Ecto neural progenitor cell (in vitro differentiated cells): Measurements from ENCODE around the gene LRRC26.

Source experiments
- DNase-seq: peaks from one replicate; pipeline ENCODE4 v3.0.0-alpha.2; 2018; ENCODE audit warnings: low spot score

LRRC26 gene

DNA sequence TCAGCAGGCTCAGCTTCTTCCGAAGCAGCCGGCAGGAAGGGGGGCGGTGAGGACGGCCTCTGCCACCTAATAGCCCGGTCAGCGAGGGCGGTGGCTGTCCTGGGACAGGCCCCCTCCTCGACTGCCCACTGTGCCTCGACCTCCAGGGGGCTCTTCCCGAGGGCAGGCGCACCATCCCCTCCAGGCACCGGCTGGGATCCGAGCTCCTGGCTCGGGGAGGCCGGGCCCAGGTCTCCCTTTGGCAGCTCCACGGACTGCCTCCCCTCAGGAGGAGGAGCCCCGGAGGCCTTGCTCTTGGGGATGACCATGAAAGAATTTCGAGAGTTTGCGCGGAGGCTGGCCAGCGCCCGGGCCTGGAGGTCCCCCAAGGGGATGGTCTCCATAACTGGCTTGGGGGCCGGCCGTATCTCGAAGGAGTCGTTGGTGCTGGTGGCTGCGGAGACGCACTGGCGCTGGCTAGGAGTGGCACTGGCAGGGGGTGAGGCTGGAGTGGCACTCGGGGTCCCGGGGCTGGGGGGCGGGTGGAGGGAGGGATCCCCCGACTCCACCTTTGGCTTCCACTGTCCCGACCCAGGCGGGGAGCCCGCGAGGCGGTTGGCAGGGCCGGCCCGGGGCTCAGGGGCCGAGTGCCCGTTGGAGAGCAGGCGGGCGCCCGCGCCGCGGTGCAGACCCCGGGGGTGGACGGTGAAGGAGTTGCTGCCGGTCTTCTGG, 29.7 kb upstream of the LRRC26 start:
- no peak for DNase-seq

GRCh38 chr9:137198902-137199283, 29.0 kb upstream of the LRRC26 start:
- DNase-seq: no peak

GRCh38 chr9:137198051-137198901, 28.4 kb upstream of the LRRC26 start:
- no peak for DNase-seq

- DNase-seq: no peak
These were observed 25.8 kb upstream of the LRRC26 start for GRCh38 chr9:137195525-137196220.

- no peak for DNase-seq
These were observed 25.1 kb upstream of the LRRC26 start for GRCh38 chr9:137194909-137195308.

DNA sequence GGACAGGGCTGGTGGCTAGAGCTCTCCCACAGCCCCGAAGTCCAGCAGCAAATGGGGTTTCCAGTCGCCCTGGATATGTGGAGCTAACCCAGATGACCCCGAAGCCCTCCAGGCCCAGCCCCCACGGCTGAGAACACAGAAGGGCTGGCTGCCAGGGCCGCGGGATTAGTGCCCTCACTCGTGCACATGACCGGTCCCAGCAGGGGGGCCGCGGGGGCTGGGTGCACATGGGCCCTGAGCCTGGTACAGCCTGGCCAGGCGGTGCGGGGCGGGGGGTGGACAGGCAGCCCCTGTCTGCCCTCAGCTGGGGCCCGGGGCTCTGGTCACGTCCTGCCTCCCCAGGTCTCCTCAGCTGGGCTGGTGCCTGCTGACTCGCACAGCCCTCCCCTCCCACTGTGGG, 24.5 kb upstream of the LRRC26 start:
- DNase-seq: no peak

- no peak for DNase-seq
These were observed 23.9 kb upstream of the LRRC26 start for GRCh38 chr9:137193771-137194170.

GRCh38 chr9:137192859-137193258, 23.0 kb upstream of the LRRC26 start:
- no peak for DNase-seq

DNA sequence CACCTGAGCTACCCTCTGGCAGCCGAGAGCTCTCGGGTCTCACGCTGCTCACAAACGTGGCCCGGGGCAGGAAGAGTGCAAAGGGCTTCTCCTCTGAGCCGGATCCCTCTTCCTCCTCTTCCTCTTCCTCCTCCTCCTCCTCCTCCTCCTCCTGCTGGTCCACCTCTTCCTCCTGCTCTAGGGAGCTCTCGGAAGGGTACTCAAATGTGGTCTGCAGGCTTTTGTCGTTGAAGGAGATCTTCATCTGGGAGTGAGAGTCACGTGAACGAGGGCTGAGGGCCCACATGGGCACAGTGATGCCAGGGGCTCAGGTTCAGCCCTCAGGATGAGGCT, 22.6 kb upstream of the LRRC26 start:
- no peak for DNase-seq

DNA sequence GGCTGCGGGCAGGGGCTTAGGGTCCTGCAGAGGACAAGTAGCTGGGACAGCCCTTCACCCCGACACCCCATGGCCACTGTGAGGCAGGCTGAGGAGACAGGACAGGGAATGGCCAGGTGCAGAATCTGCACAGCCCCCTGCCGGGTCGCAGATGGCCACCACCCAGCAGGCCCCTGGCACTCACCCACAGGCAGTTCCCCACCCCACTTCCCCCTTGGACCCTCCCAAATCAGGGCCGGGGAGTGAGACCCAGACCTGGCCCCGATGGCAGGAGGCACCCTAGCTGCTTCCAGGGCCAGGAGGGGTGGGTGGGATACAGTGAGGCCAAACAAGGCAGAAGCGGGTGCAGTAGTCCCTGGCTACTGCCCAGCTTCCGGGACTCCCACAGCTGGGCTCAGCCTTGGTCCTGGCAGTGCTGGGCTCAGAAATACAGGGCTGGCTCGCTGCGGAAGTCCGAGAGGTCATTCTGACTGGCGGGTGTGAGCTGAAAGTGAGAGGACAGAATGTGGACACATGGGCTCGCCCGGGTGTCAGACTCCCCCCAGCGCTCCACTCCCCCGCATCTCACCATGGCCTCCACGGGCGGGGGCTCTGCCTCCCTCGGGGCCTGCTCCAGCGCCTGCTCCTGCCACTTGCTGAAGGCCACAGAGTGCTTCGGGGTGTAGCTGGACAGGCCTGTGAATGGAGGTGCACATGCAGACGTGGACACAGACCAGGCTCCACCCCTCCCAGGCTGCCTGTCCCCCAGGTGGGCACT, 22.0 kb upstream of the LRRC26 start:
- no peak for DNase-seq

DNA sequence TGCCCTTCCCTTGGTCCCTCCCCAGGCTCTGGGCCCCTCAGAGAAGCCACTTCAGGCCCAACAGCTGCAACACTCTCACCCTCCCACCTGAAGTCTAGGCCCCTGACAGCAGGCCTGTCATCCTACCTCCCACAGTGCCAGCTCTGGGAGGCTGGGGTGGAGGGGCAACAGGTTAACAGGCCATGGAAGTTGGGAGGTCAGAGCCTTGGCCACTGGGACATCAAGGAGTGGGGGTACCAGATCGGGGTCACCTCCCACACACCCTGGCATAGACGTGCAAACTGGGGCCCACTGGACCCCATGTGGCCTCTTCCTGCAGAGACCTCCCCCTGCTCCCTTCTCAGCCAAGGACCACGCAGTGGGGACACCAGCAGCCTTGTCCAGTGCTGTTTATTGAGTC, 21.4 kb upstream of the LRRC26 start:
- no peak for DNase-seq

GRCh38 chr9:137190315-137190856, 20.5 kb upstream of the LRRC26 start:
- no peak for DNase-seq

DNA sequence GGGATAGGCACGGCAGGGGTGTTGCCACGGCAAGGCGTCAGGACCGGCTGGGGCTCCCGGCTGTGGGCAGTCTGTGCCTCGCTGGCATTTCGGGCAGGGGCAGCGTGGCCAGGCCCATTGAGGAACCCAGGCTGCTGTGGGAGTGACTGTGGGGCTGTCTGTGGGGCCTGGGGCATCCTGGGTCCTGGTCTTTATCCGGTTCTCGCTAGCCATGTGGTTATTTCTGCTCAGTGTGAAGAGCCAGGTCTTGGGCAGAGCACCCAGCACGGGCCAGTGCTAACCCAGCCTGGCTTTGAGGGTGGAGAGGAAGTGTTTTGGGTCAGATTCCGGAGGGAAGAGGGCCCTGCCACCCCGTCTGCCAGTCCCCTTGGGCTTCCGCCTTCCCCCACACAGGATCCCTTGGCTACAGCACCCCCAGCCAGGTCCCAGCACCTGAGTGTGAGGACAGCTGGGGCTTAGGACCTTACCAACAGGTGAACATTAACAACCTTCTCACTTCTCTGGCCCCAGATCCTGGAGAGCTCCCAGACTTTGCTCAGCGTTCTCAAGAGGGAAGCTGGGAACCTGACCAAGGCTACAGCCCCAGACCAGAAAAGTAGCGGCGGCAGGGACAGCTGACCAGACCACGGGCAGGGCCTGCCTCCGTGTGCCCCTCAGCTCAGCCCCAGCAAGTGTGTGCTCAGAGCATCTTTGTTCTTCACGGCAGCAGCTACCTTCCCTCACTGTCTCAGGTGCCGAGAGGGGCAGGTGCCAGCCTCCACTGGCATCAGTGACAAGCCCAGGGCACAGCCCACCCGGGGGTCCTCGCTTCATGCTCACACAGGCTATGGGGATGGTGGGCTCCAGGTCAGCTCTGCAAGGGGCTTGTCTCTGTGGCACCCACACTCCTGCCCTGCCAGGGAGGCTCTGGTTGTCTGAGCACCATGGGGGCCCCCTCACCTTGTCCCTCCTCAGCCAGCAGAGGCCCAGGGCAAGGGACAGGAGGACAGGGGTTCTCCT, 19.7 kb upstream of the LRRC26 start:
- DNase-seq: no peak

GRCh38 chr9:137188490-137189296, 18.8 kb upstream of the LRRC26 start, which contains the start of the genes ANAPC2 and SSNA1:
ANAPC2 (minus strand) TSS chr9:137188560; CDS start chr9:137188532, 28 bp downstream.
SSNA1 (plus strand) TSS chr9:137188676; CDS start chr9:137188727, 51 bp downstream.
- peak; percentile 95 for DNase-seq

- no peak for DNase-seq
These were observed 18.2 kb upstream of the LRRC26 start for GRCh38 chr9:137188086-137188489.

DNA sequence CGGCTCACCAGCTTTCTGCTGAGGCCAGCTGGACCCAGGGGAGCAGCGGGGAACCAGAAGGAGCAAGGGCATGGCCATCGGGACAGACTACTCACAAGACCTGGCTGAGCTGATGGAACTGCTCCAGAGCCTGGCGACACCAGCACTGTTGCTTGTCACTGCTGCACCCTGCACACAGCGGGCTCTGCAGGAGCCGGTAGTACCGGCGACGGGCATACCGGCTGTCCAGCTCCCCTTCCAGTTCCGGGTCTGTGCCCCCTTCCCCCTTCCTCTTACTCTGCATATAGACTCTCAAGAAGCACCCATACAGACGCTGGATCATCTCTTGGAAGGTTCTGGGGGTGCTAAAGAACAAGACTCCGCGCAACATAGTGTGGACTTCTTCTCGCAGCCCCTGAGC, 17.5 kb upstream of the LRRC26 start:
- no peak for DNase-seq

DNA sequence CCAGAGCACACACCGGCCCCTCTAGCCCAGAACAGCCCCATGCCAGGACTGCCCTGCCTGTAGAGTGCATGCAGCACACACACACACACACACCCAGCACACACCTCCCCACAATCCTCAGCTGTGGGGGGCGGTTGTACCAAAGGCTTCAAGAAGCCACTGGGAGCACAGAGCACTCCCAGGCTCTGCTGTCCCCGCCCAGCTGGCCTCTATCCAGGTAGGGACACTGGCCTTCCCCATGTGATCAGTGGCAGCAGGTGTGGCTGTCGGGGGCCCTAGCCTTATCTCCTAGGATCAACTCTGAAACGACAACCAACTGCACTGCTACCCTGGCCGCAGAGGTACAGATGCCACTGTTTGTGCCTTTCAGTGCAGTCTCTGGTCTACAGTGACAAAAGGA, 16.5 kb upstream of the LRRC26 start:
- DNase-seq: no peak

- DNase-seq: no peak
These were observed 16.1 kb upstream of the LRRC26 start for GRCh38 chr9:137185921-137186320.

GRCh38 chr9:137184881-137185660, 15.2 kb upstream of the LRRC26 start:
- DNase-seq: no peak
